Colon (tissue), 2 donors: ENCODE results near the gene TMEFF2.

Source experiments
- FAIRE-seq: peaks from 2 replicates; lab custom pipeline; 2012; peaks lifted over from hg19 to GRCh38; lab: Jason Lieb, UNC
- donor health status: control.
- donor health status: control.

The TMEFF2 gene, protein sequence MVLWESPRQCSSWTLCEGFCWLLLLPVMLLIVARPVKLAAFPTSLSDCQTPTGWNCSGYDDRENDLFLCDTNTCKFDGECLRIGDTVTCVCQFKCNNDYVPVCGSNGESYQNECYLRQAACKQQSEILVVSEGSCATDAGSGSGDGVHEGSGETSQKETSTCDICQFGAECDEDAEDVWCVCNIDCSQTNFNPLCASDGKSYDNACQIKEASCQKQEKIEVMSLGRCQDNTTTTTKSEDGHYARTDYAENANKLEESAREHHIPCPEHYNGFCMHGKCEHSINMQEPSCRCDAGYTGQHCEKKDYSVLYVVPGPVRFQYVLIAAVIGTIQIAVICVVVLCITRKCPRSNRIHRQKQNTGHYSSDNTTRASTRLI

DNA sequence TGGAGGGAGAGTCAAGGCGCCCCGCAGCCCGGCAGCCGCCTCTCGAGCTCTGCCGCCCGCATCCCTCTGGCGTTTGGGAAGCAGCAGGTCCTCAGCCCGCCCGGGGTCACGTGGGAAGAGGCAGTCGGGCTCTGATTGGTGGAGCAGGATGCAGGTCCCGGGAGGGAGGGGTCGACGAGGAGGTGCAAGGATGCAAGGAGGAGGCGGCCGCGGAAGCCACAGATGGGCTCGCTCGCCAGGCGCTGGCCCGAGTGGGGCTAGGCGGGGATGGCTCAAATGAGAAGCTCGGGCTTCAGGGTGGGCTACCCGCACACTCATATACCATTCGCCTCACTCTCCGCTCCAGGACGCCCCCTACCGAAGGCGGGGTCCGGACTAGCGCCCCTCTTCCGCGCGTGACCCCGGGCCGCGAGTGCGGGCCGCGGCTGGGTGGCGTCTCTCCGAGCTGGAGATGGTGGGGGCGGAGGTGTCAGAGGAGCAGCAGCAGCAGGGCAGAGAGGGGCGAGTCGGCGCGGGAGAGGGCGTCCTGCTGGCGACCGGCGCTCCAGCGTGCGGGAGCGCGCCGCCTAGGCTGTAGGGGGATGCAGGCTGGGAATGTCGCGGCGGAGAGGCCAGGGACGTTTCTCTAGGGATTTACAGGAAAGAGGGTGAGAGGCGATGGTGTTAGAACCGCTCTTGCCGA is at the start of gene TMEFF2:
Gene TMEFF2, minus strand, starts transcription at position 68 of the 682 bp plus-strand sequence. CDS start 409 bp downstream, outside the sequence.
- FAIRE-seq: no peak

DNA sequence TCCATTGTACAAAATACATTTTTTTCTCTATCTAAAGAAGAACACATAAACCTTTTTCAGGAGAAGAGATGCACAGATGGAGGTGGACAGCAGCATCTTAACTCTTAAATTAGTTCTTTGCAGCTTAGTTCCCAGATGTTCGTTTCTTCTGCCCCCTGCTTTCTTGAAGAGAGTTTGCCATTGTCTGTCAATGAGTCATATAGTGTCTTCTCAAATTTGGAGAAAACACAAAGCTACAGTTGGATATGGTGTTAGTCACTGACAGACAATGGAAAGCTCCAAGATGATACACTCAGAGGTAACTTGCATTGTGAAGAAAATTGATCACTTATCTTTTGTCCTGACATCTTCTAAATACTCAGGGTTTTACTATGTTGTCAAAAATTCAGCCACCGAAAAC is 48.8 kb upstream of the TMEFF2 start:
- no peak for FAIRE-seq

DNA sequence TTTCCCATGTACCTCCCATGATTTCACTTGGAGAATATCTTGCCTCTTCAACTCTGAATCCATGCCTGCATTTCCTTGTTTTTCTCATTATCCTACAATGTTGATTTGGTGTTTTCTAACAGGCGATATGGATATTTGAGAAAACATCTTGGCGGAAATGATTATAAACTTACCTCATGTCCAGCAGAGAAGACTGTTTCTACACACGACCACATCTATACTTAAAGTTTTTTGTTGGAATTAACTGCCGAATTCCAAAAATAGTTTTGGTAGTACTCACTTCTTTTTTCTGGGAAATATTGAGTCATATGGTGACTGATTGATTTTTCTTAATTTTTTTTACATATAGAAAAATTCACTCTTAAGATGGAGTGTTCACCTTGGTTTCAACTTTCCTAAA is 41.4 kb upstream of the TMEFF2 start:
- FAIRE-seq: no peak

DNA sequence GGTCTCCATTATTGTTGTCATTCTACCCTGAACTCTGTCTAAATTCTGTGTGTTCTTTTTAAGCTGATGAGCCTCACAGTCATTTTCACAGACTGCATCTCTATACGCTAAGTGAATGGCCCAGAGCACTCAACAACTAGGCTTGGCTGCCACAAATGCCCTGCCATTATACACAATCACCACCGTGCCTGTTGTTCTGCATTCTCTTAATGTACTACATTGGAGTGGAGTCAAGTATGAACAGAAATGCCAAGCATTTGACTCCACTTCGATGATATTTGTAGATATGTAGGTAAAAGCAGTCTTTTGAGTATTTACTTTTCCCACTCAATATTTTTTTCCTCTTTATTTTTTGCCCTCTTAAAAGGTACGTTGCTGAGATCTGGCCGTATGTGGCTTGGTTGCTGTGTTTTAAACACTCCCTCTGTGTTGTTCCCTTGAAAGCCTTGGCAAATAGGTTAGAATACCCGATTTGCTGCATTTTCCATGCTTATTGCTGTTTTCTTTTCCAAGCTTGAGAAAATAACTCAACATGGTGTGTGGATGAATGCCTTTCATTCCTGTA is 36.2 kb upstream of the TMEFF2 start:
- FAIRE-seq: no peak

DNA sequence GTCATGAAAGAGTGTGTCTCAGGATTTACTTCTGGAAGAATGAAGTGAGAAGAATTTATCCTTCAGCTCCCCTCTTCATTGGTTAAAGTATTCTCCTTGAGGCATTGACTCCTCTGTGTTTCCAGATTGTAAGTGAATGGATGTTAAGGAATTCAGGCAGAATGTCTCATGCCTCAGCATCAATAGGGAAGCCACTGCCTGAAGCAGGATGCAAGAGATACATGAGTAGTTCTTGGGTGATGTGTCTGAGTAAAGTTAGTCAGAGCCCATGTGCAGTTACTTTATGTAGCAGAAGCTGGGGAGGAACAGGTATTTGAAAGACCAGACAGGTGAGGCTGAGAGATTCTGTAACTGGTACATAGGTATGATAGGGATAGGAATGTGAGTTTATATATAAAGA is 34.0 kb upstream of the TMEFF2 start:
- FAIRE-seq: no peak

DNA sequence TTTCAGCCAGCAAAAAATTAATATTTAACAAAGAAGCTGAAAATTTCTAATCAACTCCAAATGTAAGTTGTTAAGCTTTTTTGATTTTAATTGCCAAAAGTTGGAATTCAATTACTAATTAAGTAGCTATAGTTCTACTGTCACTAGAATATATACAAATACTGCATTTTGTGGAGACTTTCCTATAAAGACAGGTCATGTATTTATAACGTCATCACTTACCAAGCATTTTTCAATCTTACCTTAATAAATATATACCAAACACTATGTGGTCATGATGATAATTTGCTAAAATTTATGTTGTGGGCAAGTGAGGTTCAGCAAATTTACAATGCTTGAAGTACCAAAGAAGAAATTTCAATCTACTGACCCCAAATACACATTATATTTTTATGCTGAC is 24.2 kb upstream of the TMEFF2 start:
- FAIRE-seq: no peak

DNA sequence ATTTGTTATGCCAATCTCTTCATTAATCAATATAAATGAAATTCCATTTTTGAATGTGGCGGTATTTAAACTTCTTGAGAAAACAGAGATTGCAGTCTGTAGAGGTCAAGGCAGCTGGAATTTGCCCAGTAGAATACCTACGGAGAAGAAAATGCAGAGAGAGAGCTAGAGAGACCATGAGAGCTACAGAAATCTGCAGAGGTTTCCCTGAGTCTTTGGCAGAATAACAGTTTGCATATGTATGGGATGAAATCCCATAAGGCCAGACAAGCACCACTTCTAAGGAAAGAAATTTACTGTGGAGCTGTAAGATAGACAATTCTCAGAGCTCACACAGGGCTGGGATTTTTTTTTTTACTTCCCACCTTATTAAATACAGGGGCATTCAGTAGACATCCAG is 23.6 kb upstream of the TMEFF2 start:
- FAIRE-seq: no peak

DNA sequence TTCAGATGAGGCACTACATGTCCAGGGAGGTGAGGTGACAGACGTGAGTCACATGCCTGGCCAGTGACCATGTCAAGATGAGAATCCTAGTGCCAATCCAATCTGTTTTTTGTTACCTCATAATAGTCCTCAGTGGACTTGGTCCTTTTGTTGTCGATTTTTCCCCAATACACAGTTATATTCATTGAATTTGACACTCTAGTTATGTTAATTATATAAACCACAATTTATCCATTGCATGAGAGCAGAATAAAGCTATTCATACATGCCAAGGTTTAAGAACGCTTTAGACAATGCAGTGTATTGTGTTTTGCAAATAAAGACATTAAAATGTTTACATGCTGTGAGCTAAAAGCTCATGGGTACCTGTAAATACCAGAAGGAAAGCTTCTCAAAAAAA is 21.6 kb upstream of the TMEFF2 start:
- FAIRE-seq: no peak

DNA sequence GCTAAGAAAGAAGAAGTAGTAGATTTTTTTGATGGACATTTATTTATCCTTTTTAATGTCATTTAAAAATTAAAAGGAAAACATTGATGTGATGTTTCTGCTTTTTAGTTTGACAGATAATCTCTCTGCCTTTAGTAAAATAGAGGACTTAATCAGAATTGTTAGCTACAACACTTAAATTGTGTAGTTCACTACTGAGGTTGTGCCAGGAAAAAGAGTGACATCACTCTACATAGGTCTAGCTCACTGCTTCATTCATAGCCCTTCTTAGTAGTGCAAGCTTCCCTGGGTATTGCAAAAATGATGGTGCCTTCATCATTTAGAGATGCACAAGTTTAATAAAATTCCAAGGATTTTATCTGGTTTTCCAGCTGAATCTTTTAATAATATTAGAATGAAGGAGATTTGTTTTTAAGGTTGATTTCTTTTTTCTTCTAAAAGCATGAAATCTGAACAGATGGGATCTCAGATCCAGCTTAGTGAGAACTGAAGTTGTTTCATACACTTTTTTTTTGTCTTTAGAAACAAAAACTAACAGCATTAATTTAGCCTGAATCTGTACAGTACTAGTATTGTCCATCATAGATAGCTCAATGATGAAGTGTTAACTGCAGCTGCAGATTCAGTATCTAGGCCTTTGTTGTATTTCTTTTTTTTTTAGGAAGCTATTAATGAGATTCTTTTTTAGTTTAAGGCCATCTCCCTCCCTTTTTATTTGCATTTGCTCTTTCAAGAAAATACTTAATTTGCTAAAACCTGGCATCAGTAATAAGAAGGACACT is 20.6 kb upstream of the TMEFF2 start:
- FAIRE-seq: no peak

DNA sequence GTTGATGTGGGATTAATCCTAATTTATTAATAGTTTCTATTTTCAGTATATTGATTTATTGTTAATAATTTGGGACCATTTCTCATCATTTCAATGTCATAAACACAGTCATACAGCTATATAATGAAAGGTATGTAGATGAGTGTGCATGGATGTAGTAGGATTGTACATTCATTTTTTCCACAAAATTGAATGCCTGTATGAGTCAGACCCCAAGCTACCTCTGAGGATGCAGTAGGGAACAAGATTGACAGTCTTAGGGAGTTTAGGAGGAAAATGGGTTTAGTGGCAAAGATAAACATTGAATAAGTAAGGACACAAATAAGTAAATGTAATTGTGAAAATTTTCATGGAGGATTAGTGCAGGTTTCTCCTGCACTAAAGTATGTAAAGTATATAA is 14.1 kb upstream of the TMEFF2 start:
- FAIRE-seq: no peak

DNA sequence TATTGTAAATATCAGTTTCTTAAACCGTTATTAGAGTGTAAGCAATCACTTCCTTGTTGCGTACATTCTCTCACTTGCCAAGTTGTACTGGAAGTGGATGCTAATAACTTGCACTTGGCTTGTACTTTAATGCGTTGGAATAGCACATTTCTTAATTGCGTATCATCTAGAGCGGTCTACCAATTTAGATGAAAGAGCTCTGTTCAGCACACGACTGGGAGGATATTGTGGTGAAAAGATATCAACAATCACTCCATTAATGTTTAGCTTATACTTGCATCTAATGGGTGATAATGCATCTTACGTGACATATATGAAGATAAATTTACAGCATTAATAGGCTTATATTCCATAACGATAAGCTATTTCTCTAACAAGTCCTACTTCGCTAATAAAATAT is 11.7 kb upstream of the TMEFF2 start:
- FAIRE-seq: no peak

DNA sequence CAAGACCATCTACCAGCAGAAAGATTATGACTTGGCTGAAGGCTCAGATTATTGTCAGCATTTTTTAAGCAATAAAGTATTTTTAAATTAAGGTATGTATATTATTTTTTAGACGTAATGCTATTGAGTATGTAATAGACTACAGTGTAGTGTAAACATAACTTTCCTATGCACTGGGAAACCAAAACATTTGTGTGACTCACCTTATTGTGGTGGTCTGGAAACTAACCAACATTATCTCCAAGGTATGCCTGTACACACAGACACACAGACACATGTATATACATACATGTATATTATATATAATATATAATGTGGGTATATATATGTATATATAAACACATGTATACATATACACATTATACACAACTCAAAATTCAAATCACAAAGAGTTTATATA is 9.1 kb upstream of the TMEFF2 start:
- no peak for FAIRE-seq

DNA sequence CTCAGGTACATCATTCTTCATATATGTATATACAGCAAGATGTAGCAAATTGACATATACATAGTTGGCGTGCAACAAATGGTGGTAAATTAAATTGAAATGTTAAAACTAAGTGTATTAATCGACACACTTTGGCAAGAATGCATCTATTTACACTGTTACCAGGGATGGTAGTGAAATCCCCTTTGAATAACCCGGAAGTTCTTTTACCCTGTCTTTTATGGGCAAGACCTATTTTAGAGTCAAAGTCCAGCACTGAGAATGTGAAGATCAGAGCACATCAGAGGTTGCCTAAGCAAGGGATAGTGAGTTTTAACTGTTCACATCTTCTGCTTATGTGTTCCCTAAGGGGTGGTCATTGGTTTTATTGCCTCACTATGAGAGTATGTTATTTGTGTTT is 7.6 kb upstream of the TMEFF2 start:
- no peak for FAIRE-seq

DNA sequence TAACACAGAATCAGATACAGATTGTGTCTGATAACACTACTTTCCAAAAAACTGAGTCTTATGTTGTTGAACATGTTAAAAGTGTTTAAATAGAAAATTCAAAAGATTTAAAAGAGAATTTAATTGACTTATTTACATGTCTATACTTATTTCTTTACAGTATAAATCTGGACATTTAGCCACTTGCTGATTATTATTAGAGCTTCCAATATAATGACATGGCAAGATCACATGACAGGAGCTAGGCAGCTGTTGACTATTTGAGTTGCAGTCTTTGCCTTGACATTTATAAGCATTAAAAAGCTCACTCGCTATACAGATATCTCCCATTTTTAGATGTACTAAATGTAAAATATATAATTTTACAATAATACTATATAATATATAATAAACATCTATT is 6.4 kb upstream of the TMEFF2 start:
- FAIRE-seq: no peak

DNA sequence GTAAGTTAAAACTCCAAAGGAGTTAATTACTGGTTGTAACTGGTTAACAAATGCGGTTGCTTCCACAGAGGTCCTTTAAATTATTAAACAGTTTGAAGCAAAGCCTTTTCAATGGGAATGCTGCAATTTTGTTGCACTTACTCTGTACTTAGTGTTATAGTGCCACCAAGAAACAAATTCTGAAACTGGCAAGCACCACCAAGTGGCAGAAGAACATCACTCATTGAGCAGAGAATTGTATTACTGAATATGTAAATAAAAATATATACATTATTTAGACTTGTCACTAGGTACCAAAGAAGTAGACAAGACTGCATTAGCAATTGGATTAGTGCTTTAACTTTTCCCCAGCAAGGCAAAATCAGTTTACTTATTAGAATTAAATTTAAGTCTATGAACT is 2.6 kb upstream of the TMEFF2 start:
- FAIRE-seq: no peak

DNA sequence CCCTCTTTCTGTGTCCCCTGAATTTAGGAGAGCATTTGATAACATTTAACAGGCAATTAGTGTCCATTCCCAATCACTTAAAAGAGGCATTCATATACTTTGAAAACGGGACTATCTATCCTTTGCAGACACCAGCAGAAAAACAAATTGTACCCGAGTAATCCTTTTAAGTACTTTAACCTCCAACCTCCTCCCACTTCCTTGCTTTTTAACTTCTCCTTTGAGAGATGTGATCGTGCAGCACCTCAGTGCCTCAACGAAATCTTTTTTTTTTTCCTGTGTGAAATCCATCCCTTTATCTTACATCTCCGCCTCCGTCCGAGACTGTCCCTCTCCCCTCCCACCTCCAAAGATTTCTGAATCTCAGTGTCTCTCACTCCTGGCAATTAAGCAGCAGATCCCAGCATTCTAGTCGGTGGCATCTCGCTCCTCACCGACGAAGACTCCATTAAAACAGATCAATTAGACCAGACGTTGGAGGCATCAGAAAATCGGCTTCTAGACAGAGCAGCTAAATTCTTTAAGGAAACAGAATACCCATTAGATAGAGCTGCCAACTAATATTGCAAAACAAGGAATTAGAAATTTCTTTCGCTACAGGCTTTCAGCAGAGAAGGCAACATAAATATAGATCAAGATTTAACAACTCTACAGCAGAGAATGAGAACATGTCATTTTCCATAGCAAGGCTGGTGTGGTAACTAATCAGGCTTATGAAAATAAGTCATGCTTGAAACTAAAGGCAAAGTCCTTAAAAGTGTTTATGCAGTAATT is 1.9 kb upstream of the TMEFF2 start:
- no peak for FAIRE-seq

DNA sequence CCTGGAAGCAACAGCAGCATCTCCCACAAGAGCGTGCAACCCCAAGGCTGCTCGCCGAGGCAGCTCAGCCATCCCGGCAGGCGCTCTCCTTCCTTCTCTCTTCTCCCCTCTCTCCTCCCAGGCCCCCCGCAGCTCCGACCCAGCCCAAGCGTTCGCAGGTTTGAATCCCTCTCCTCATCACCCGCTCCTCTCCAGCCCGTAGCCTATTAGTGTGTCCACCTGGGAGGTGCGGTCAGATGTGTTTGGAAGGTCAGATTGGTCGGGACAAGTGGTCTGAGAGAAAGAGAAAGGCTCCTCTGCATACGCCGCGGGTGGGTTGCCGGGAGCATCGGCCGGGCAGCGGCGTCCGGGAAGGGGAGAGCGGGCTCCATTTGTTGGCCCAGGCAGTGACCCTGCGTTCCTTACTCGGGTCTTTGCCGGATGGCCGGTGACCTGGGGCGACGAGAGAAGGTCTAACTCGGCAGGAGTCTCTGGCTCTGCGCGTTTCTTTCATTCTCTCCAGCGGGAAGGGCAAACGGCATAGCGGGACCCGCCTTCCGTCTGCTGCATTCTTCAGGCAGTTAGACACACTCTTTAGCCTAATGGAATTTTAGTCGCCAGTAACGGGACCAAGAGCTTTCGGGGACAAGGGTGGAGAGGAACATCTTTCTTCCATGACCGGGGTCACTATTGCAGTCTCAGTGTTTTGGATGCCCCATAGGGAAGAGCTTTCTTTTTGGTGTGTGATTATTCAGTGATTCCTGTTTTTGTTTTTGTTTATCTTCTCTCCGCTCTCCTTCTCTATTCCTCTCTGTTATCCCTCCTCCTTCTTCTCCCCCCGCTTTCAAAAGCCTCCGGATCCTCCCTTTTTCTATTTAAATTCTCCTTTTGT is 1.1 kb upstream of the TMEFF2 start:
- no peak for FAIRE-seq

DNA sequence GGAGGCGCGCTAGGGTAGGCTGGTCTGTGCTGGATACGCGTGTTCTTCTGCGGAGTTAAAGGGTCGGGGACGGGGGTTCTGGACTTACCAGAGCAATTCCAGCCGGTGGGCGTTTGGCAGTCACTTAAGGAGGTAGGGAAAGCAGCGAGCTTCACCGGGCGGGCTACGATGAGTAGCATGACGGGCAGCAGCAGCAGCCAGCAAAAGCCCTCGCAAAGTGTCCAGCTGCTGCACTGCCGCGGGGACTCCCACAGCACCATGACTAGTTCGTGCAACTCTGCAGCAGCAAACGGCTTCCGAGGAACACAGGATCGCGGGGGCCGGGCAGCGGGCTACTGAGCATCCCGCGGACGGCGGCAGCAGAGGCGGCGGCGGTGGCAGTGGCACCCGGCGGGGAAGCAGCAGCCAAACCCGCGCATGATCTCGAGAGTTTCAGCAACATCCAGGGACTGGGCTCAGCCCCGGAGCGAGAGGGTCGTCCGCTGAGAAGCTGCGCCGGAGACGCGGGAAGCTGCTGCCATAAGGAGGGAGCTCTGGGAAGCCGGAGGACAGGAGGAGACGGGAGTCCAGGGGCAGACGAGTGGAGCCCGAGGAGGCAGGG is 368 bp downstream of the TMEFF2 start:
- FAIRE-seq: no peak

DNA sequence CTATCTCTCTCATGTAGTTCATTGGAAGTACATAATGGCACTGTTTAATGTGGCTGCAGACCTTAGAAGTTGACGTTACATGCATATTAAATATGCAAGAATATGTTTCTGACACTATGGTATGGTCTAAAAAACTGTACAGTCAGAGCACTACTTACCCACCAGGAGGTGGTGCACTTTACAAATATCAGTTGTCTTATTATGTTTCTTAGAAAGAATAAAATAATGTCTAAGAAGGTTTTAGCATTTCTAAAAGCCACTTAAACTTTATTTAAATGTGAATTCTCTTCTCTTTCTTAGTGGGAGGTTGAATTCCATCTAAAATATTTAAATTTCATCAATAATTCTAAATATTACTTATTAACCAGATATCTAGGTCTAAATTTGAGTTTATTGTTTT is 4.3 kb downstream of the TMEFF2 start:
- peak; percentile 41 for FAIRE-seq

DNA sequence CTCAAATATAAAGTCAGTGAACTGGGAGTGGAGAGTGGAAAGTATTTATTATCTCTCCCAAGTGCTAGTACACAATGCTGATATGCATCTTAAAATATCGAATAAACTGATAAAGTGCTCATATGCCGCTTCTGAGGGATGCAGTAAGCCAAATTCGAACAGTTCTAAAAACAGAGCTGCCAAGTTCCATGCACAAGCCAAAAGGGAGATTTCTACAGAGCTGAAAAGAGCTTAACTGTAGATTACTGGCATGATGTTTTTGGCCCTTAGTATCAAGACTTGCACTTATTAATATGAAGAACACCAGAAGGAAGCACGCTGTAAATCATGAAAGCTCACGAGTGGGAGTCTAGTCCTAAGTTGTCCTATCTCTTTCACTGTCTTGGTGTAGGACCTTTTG is 7.9 kb downstream of the TMEFF2 start:
- no peak for FAIRE-seq

DNA sequence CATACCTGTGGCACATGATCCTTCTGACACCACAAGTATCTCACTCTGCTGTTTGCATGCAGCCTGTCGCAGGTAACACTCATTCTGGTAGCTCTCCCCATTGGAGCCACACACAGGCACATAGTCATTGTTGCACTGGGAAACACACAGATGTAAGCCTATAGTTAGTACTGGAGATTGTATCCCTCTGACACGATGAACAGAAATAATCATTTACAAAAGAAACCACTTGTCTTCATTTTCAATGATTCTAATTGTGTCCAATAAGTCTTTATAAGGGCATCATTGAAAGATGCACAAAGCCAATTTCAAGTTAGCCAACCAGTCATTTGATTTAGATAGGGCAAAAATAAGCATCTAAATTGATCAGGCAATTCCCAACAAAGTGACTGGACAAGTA is 10.4 kb downstream of the TMEFF2 start:
- FAIRE-seq: no peak
